H9 (cell line): ENCODE measurements around the gene FRYL. TPM values are rescaled to one million over a fixed set of nuclear protein-coding genes. Genes with fewer than 3 reads are reported as not detected.

Experiments
- DNase-seq: peaks from one replicate; pipeline ENCODE4 v3.0.0-alpha.2; 2017
- H2AFZ ChIP-seq: one replicate; pipeline ENCODE4 v1.6.1; 2013; ENCODE audit warnings: mild to moderate bottlenecking, low read length, control low read depth, moderate library complexity
- H2AK5ac ChIP-seq: 2 replicates; pipeline ENCODE4 v1.6.1; 2013; ENCODE audit warnings: low read length, control low read depth, mixed read lengths; ENCODE audit not compliant: insufficient read length
- H2BK120ac ChIP-seq: one replicate; pipeline ENCODE4 v1.6.1; 2013; ENCODE audit warnings: low read depth, mild to moderate bottlenecking, low read length, control low read depth, inconsistent platforms; ENCODE audit not compliant: poor library complexity, severe bottlenecking
- H2BK12ac ChIP-seq: 2 replicates; pipeline ENCODE4 v1.6.1; 2013; ENCODE audit warnings: low read length, control low read depth, mixed read lengths, low read depth; ENCODE audit not compliant: insufficient read length
- H2BK15ac ChIP-seq: 2 replicates; pipeline ENCODE4 v1.6.1; 2013; ENCODE audit warnings: low read depth, low read length, control low read depth
- H2BK20ac ChIP-seq: one replicate; pipeline ENCODE4 v1.6.1; 2013; ENCODE audit warnings: low read depth, mild to moderate bottlenecking, low read length, control low read depth, inconsistent platforms; ENCODE audit not compliant: poor library complexity, severe bottlenecking
- H2BK5ac ChIP-seq: 2 replicates; pipeline ENCODE4 v1.6.1; 2013; ENCODE audit warnings: low read length, control low read depth, mixed read lengths; ENCODE audit not compliant: insufficient read length
- H3K14ac ChIP-seq: 2 replicates; pipeline ENCODE4 v1.6.1; 2013; ENCODE audit warnings: low read length, control low read depth; ENCODE audit not compliant: insufficient read depth
- H3K18ac ChIP-seq: 2 replicates; pipeline ENCODE4 v1.6.1; 2013; ENCODE audit warnings: low read depth, mild to moderate bottlenecking, mixed read lengths, low read length, control low read depth; ENCODE audit not compliant: insufficient read length
- H3K23ac ChIP-seq: 2 replicates; pipeline ENCODE4 v1.6.1; 2013; ENCODE audit warnings: low read length, control low read depth, mixed read lengths, low read depth; ENCODE audit not compliant: insufficient read length
- H3K23me2 ChIP-seq: 2 replicates; pipeline ENCODE4 v1.6.1; 2013; ENCODE audit warnings: low read depth, mild to moderate bottlenecking, mixed read lengths, low read length, control low read depth; ENCODE audit not compliant: insufficient read length, poor library complexity, severe bottlenecking
- H3K27ac ChIP-seq: 2 replicates; pipeline ENCODE4 v1.5.1; 2013; ENCODE audit warnings: low read length, control low read depth, mixed read lengths, low read depth; ENCODE audit not compliant: insufficient read length
- H3K27me3 ChIP-seq: 2 replicates; pipeline ENCODE4 v1.6.1; 2013; ENCODE audit warnings: low read length, control low read depth, inconsistent platforms; ENCODE audit not compliant: insufficient read depth
- H3K4ac ChIP-seq: 2 replicates; pipeline ENCODE4 v1.6.1; 2013; ENCODE audit warnings: low read depth, mild to moderate bottlenecking, control low read depth, inconsistent platforms, low read length, moderate library complexity
- H3K4me1 ChIP-seq: 2 replicates; pipeline ENCODE4 v1.6.1; 2013; ENCODE audit warnings: low read length, control low read depth, inconsistent platforms; ENCODE audit not compliant: insufficient read depth
- H3K4me2 ChIP-seq: 2 replicates; pipeline ENCODE4 v1.6.1; 2013; ENCODE audit warnings: low read length, control low read depth, mixed read lengths; ENCODE audit not compliant: insufficient read length, insufficient read depth
- H3K56ac ChIP-seq: 2 replicates; pipeline ENCODE4 v1.6.1; 2013; ENCODE audit warnings: low read depth, mild to moderate bottlenecking, mixed read lengths, low read length, control low read depth; ENCODE audit not compliant: insufficient read length
- H3K79me1 ChIP-seq: 2 replicates; pipeline ENCODE4 v1.6.1; 2013; ENCODE audit warnings: low read depth, mild to moderate bottlenecking, moderate library complexity, low read length, control low read depth, inconsistent platforms; ENCODE audit not compliant: insufficient read depth, poor library complexity, severe bottlenecking
- H3K79me2 ChIP-seq: 2 replicates; pipeline ENCODE4 v1.6.1; 2013; ENCODE audit warnings: low read length, control low read depth, inconsistent platforms; ENCODE audit not compliant: insufficient read depth
- H3K9ac ChIP-seq: 2 replicates; pipeline ENCODE4 v1.6.1; 2013; ENCODE audit warnings: low read length, control low read depth, mixed read lengths; ENCODE audit not compliant: insufficient read length; ENCODE audit errors: extremely low read depth
- H3K9me3 ChIP-seq: one replicate; pipeline ENCODE4 v1.6.1; 2013; ENCODE audit warnings: low read depth, low read length, inconsistent platforms; ENCODE audit not compliant: control insufficient read depth
- H3T11ph ChIP-seq: one replicate; pipeline ENCODE4 v1.6.1; 2013; ENCODE audit warnings: mild to moderate bottlenecking, low read length, control low read depth, inconsistent platforms
- H4K20me1 ChIP-seq: one replicate; pipeline ENCODE4 v1.6.1; 2013; ENCODE audit not compliant: control insufficient read depth, insufficient read length, insufficient read depth
- H4K5ac ChIP-seq: 2 replicates; pipeline ENCODE4 v1.6.1; 2013; ENCODE audit warnings: low read depth, mild to moderate bottlenecking, mixed read lengths, low read length, control low read depth; ENCODE audit not compliant: insufficient read length
- H4K8ac ChIP-seq: replicated peaks from 2 replicates; pipeline ENCODE4 v1.6.1; 2013; ENCODE audit warnings: low read length, control low read depth, mixed read lengths, low read depth; ENCODE audit not compliant: insufficient read length
- H4K91ac ChIP-seq: 2 replicates; pipeline ENCODE4 v1.6.1; 2013; ENCODE audit warnings: low read depth, mild to moderate bottlenecking, moderate library complexity, mixed read lengths, low read length, control low read depth; ENCODE audit not compliant: insufficient read length
- H3K27ac Mint-ChIP-seq, 3 experiments: 2 replicates in 2 of 3; 3 replicates in 1 of 3; pipeline ENCODE4 v1.8.0; 2020 to 2021; ENCODE audit warnings: mixed read lengths in 3 of 3, mild to moderate bottlenecking in 1 of 3, moderate library complexity in 1 of 3
- H3K27me3 Mint-ChIP-seq: 2 replicates; pipeline ENCODE4 v1.8.0; 2021; ENCODE audit warnings: low read depth, mild to moderate bottlenecking, moderate library complexity, mixed read lengths
- H3K36me3 Mint-ChIP-seq, 3 experiments: 2 replicates in 2 of 3; 3 replicates in 1 of 3; pipeline ENCODE4 v1.8.0; 2020 to 2021; ENCODE audit warnings: low read depth in 3 of 3, mixed read lengths in 3 of 3; ENCODE audit not compliant: insufficient read depth in 1 of 3
- H3K4me1 Mint-ChIP-seq, 2 experiments: 2 replicates each; pipeline ENCODE4 v1.8.0; 2020; ENCODE audit warnings: mixed read lengths in 2 of 2
- H3K4me3 Mint-ChIP-seq, 2 experiments: 2 replicates in 1 of 2; 3 replicates in 1 of 2; pipeline ENCODE4 v1.8.0; 2020 to 2021; ENCODE audit warnings: mild to moderate bottlenecking in 2 of 2, mixed read lengths in 2 of 2, moderate library complexity in 1 of 2
- H3K9me3 Mint-ChIP-seq, 2 experiments: 2 replicates in 1 of 2; 3 replicates in 1 of 2; pipeline ENCODE4 v1.8.0; 2020; ENCODE audit warnings: mild to moderate bottlenecking in 2 of 2, mixed read lengths in 2 of 2, moderate library complexity in 1 of 2
- whole genome bisulfite sequencing: extraction: QIAGEN DNeasy Blood & Tissue Kit; methylation state at CpG from one replicate; pipeline ENCODE4 v1.1.7; 2013; ENCODE audit warnings: missing lambda C conversion rate, low lambda C conversion rate, mixed read lengths; ENCODE audit not compliant: insufficient read length; ENCODE audit errors: extremely low coverage; 5-methylcytosine and 5-hydroxymethylcytosine counted together
- total RNA-seq: library from RNA; stranded (reverse); gene quantifications from 2 replicates; pipeline ENCODE4 v1.2.1, GENCODE V29; 2021
- TF ChIP-seq, protein P1 (sequence below): fragments of 200-600 bp; sonication (generic); conservative IDR thresholded peaks from 3 replicates; pipeline ENCODE4 v1.8.0; 2021; ENCODE audit warnings: antibody characterized with exemption, mild to moderate bottlenecking

Gene FRYL
- total RNA-seq, 1 experiment from 2014 or later = 31.5 TPM

DNA sequence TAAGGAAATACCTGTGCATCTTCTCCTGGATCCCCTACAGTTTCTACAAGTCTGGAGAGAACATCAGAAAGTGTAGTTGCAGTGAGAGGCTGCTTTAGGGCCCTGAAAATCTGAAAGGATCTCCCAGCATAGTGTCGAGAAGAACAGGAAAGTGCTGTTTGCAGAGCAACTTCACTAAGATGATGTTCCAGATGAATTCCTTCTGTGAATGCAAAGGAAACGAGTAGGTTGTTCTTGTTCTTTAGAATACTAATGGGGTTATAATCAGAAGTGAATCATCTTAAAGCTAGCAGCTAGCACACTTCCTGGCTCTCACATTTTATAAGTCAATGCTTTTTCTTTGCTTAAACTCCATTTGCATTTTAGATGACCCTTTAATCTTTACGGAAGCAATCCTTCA, 236.3 kb downstream of the FRYL start:
- Histone ChIP-seq H2AK5ac (no peak overlapping the region), H4K8ac (no peak overlapping the region), H2BK120ac (no peak overlapping the region), H3K23me2 (no peaks in the 10 kb centered on the region), H4K91ac (no peak overlapping the region), H3K14ac (no peak overlapping the region), H3K9ac (no peak overlapping the region), H3K9me3 (no peaks in the 10 kb centered on the region), H3K27ac (no peak overlapping the region), H2BK20ac (no peak overlapping the region), H3T11ph (no peak overlapping the region), H2BK5ac (no peak overlapping the region), H3K79me1 (no peaks in the 10 kb centered on the region), H4K5ac (no peak overlapping the region), H3K23ac (no peak overlapping the region), H4K20me1 (no peaks in the 10 kb centered on the region), H3K56ac (no peak overlapping the region), H3K4me1 (no peaks in the 10 kb centered on the region), H3K79me2 (no peaks in the 10 kb centered on the region), H2AFZ (no peak overlapping the region), H2BK12ac (no peak overlapping the region), H3K4ac (no peak overlapping the region), H2BK15ac (no peak overlapping the region), H3K4me2 (no peak overlapping the region), H3K18ac (no peak overlapping the region), H3K27me3 (no peaks in the 10 kb centered on the region)
- H3K27ac Mint-ChIP-seq = no peak overlapping the region
- H3K36me3 Mint-ChIP-seq = peaks cover 13 to 64% (median 48%) of the 10 kb centered on the region in 3 experiments; a peak in 6 of 7 replicates
- H3K4me1 Mint-ChIP-seq = peaks cover 0 to 16% of the 10 kb centered on the region in 2 experiments; a peak in 2 of 4 replicates
- no peak overlapping the region for H3K4me3 Mint-ChIP-seq
- no peak for DNase-seq
- no peaks in the 10 kb centered on the region for H3K27me3 Mint-ChIP-seq
- H3K9me3 Mint-ChIP-seq = no peaks in the 10 kb centered on the region
- TF ChIP-seq, protein P1, sequence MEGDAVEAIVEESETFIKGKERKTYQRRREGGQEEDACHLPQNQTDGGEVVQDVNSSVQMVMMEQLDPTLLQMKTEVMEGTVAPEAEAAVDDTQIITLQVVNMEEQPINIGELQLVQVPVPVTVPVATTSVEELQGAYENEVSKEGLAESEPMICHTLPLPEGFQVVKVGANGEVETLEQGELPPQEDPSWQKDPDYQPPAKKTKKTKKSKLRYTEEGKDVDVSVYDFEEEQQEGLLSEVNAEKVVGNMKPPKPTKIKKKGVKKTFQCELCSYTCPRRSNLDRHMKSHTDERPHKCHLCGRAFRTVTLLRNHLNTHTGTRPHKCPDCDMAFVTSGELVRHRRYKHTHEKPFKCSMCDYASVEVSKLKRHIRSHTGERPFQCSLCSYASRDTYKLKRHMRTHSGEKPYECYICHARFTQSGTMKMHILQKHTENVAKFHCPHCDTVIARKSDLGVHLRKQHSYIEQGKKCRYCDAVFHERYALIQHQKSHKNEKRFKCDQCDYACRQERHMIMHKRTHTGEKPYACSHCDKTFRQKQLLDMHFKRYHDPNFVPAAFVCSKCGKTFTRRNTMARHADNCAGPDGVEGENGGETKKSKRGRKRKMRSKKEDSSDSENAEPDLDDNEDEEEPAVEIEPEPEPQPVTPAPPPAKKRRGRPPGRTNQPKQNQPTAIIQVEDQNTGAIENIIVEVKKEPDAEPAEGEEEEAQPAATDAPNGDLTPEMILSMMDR = no peak
- whole genome bisulfite sequencing = no CpG with 5 or more reads among the region's 3 CpGs
